HG02571 (cell line): ENCODE measurements around the gene PROCA1.
"Not testable (repeated sequence)": the region's sequence is repeated elsewhere in the genome, so short reads cannot be mapped to it uniquely, and the experiment has no call there.

Experiments
- ATAC-seq: cut with Tn5 transposase; IDR thresholded peaks from one replicate; pipeline ENCODE4 v1.9.1; 2021; ENCODE audit warnings: mild to moderate bottlenecking, moderate library complexity; ENCODE audit not compliant: unreplicated experiment

Gene PROCA1

DNA sequence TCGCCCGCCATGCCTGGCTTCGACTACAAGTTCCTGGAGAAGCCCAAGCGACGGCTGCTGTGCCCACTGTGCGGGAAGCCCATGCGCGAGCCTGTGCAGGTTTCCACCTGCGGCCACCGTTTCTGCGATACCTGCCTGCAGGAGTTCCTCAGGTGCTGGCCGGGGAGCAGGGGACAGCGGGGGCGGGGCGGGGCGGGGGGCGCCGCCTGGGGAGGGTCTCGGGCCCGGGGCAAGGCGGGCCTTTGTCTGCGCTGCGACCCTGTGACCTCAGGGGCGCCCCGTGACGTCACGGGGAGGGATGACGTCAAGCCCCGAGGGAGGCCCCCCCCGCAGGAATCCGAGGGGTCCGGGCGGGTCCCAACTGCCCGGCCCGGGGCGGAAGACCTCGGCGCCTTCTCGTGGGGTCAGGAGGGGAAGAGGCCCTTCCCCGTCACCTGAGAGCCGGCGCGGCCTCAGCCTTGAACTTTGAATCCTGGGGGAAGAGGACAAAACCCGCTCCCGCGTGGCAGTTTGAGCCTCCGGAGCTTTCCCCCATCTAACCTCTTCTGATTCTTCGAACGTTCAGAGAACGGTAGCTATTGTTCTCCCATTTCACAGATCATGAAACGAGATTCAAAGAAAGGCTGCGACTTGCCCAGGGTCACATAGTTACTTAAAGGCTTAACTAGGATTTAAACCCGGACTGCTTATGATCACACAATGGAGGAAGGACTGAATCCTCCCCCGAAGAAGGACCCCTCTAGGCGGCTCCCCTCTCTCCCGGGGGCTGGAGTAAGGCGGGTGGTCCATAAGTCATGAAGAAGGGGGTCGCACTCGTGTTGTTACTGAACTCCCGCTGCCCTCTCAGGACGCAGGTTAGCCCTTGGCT, 32.6 kb upstream of the PROCA1 start:
- ATAC-seq: peak; percentile 18

- ATAC-seq: peak; percentile 52
These were observed 31.8 kb upstream of the PROCA1 start, which contains the start of gene TRAF4 for GRCh38 chr17:28743243-28744103. TSS of gene TRAF4 (plus strand) at chr17:28744011. CDS start at chr17:28744113, 102 bp downstream.

DNA sequence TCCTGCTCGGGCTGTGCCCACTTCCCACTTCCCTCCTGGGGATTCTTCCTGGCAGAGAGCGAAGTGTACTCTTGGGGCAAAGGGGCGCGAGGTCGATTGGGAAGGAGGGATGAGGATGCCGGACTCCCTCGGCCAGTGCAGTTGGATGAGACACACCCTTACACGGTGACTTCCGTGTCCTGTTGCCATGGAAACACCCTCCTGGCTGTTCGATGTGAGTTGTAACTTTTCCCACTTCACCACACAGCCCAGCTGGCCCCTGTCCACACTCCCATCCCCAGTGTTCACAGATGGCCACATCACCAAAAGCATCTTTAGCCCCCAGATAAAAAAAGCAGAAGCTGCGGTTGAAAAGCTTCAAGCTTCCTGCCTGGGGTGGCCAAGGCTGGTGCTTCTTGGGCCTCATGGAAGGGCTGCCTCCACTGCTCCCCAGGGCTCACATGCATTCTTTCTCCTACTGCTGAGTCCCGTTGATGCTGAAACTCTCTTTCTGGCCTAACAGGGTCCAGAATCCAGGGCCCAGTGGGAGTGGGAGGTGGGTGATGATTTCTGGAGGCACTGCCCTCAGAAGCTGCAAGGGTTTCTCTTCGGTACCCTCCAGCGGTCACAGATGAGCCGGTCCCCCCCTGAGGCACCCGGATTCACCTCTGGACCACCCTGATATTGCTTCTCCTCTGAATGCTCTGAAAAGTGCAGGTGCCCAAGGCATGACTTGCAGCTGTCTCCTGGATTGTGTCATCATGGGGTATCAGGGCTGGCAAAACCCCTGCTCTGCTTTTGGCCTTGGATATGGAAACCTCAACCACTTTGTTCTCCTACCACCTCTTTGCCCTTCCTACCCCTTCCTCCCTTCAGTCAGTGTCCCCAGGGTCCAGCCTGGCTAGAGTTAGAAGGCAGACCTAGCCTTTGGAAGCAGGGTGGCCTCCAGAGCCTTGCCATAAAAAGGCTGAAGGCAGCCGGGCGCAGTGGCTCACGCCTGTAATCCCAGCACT, 30.0 kb upstream of the PROCA1 start:
- ATAC-seq: no peak

- ATAC-seq: no peak
These were observed 29.0 kb upstream of the PROCA1 start for GRCh38 chr17:28740406-28741357.

GRCh38 chr17:28738680-28739384, 27.1 kb upstream of the PROCA1 start:
- ATAC-seq: no peak

DNA sequence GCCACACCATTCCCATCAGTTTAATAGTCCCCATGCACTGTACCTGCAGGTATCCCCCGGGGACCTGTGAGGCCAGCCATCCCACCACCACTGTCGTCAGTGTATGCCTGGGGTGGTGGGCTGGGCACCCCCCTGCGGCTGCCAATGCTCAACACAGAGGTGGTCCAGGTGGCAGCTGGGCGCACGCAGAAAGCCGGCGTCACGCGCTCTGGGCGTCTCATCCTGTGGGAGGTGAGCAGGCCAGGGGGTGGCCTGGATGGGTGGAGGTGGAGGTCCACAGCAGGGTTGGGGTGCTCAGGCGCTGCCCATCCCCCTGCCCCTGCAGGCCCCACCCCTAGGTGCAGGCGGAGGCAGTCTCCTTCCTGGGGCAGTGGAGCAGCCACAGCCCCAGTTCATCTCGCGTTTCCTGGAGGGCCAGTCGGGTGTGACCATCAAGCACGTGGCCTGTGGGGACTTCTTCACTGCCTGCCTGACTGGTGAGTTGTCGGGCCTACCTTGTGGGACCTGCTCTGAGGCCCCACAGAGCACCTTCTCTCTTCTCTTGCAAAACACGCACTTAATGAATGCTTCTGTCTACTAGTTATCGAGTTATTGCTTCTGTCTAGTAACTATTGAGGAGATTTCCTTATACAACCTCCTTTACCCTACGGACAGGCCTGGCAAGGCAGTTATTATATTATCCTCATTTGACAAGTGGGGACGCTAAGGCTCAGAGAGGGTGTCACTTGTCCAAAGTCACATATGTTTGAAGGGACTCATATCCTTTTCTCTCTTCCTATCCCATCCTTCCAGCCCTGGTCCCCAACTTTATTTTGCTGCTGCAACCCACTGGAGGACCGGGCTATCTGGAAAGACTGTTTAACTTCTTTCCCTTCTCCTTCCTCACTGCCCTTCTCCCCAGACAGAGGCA, 26.3 kb upstream of the PROCA1 start:
- ATAC-seq: peak; percentile 50

DNA sequence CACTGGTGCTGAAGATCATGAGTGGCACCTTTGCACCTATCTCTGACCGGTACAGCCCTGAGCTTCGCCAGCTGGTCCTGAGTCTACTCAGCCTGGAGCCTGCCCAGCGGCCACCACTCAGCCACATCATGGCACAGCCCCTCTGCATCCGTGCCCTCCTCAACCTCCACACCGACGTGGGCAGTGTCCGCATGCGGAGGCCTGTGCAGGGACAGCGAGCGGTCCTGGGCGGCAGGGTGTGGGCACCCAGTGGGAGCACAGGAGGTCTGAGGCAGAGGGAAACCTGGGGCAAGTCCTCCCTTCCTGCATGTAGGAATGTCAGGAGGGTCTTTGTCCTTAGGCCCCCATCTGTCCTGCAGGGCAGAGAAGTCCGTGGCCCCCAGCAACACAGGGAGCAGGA, 25.6 kb upstream of the PROCA1 start:
- ATAC-seq: no peak

GRCh38 chr17:28735913-28736769, 24.5 kb upstream of the PROCA1 start:
- not testable (repeated sequence) for ATAC-seq

DNA sequence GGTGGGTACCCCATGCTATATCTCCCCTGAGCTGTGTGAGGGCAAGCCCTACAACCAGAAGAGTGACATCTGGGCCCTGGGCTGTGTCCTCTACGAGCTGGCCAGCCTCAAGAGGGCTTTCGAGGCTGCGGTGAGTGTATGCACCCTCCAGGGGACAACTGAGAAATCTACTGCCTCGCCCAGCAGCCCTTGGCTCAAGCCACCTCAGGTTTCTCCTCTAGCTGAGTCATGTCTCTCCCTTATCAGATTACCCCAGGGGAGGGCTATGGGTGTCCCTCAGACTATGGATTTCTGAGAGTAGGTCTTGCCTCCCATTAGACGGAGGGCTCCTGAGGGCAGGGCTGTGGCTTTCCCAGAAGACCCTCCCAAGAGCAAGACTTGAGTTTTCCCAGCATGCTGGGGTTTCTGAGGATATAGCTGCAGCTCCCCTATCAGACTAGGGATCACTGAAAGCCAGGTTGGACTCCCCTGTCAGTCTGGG, 23.6 kb upstream of the PROCA1 start:
- no peak for ATAC-seq

DNA sequence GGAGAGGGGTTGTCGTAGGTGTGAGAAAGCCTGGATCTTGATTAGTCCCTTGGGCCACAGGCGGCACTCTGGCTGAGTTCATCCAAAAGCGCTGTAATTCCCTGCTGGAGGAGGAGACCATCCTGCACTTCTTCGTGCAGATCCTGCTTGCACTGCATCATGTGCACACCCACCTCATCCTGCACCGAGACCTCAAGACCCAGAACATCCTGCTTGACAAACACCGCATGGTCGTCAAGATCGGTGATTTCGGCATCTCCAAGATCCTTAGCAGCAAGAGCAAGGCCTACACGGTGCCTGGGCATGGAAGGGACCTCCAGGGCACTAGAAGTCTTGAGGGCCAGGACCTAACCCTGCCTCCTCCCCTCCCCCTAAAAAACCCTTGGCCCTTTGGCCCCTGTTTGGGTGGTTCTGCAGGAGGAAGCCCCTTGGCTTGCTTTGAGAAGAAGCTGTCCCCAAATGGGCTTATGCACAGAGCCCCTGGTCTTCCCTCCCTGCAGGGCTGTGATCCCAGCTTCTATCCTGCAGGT, 23.1 kb upstream of the PROCA1 start:
- no peak for ATAC-seq

DNA sequence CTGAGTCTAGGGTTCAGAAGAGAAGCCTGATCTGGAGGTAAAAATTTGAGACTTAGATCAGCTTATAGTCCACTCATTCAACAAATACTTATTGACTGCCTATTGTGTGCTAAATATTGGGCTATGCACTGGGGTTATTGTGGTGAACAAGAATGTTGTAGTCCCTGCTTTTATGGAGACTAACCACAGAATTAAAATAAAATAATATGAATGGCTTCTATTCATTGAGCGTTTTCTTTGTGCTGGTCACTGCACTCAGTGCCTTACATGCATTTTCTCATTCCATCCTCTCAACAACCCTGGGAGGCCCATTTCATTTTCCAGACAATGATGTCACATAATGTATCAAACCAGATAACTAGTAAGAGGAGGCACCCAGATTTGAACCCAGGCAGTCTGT, 21.7 kb upstream of the PROCA1 start:
- ATAC-seq: no peak

- no peak for ATAC-seq
These were observed 18.3 kb upstream of the PROCA1 start for GRCh38 chr17:28729950-28730330.

GRCh38 chr17:28728364-28729200, 16.9 kb upstream of the PROCA1 start, which contains the start of gene NEK8:
TSS of gene NEK8 (plus strand) at chr17:28728788. CDS start at chr17:28728814, 26 bp downstream.
- ATAC-seq: peak; percentile 35

DNA sequence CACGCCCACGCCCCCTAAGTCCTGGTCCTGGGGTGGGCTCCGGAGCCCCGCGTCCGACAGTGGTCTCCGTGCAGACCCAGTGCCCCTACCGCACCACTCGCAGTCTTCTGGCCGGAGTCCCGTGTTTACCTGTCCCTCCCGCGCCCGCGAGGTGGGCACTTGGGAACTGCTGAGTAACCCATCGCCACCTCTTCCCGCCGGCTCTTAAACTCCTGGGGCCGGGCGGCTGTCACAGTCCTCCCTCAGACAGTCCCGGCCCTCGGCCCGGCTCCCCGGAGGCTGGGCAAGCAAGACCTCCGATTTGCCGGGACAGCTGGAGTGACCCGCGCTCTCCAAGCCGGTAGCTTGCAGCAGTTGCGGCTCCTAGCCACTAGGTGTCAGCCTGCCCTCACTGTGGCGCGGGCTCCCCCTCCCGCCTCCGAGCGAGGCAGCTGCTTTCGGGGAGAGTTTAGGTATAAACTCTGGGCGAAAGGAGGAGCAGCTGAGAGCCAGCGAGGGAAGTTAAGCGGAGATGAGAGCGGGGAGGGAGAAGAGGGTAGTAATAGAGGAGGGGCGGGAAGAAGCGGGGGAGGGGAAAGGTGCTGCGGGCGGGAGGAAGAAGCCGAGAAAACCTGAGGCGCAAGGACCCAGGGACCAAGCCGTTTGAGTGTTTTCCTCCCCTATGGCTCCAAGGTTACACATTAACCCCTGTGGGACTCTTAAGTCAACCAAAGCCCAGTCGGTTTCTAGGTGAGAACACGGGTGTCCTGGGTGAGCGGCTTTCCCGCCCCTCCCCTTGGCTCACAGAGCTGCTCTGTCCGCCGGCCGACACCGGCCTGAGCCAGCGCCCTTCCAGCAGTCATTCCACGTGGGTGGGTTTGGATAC, 15.2 kb upstream of the PROCA1 start:
- peak; percentile 34 for ATAC-seq
